HEK293 (cell line): ENCODE data around the gene CLEC16A.

Experiments
- CTCF ChIA-PET: fragments of 350-600 bp; formaldehyde crosslinking; extraction: SDS; loops from one replicate; lab custom pipeline; 2021; ENCODE audit warnings: antibody characterized with exemption; lab: Yijun Ruan, JAX
- POLR2A ChIA-PET: fragments of 300-600 bp; formaldehyde crosslinking; extraction: SDS; loops from one replicate; lab custom pipeline; 2020; ENCODE audit warnings: antibody characterized with exemption, inconsistent platforms; lab: Yijun Ruan, JAX
- H3K27ac ChIP-seq: fragments of 200-500 bp; sonication (Bioruptor generic); 2 replicates; pipeline ENCODE4 v1.5.1; 2014; ENCODE audit warnings: low read depth, low read length, control low read depth, inconsistent platforms; ENCODE audit errors: extremely low read depth
- H3K36me3 ChIP-seq, 2 experiments: fragments of 200-500 bp in 1 of 2; sonication (Bioruptor generic) in 1 of 2; 1 replicate in 1 of 2; 2 replicates in 1 of 2; pipeline ENCODE4 v1.5.1; 2014 to 2017; ENCODE audit warnings: inconsistent platforms in 2 of 2, low read length in 2 of 2; ENCODE audit not compliant: control insufficient read depth in 2 of 2, insufficient read depth in 1 of 2
- H3K4me1 ChIP-seq: fragments of 200-500 bp; sonication (Bioruptor generic); 2 replicates; pipeline ENCODE4 v1.5.1; 2014; ENCODE audit warnings: mild to moderate bottlenecking, low read length, inconsistent platforms; ENCODE audit not compliant: control insufficient read depth, insufficient read depth
- H3K4me3 ChIP-seq: 2 replicates; pipeline ENCODE4 v1.5.1; 2011; ENCODE audit warnings: low read depth, mild to moderate bottlenecking, control low read depth, low read length, moderate library complexity
- H3K9me3 ChIP-seq: fragments of 200-500 bp; sonication (Bioruptor generic); 2 replicates; pipeline ENCODE4 v1.5.1; 2014; ENCODE audit warnings: low read depth, low read length, inconsistent platforms; ENCODE audit not compliant: control insufficient read depth, insufficient read depth
- CTCF ChIP-seq: fragments of 450-650 bp; formaldehyde crosslinking; IDR thresholded peaks from 2 replicates; pipeline ENCODE4 v1.5.1; 2016; ENCODE audit warnings: missing biosample characterization, missing genetic modification characterization
- GLIS1 ChIP-seq: fragments of 450-650 bp; formaldehyde crosslinking; IDR thresholded peaks from 2 replicates; pipeline ENCODE4 v1.5.1; 2016; ENCODE audit warnings: missing biosample characterization, missing genetic modification characterization
- SCRT2 ChIP-seq: fragments of 450-650 bp; formaldehyde crosslinking; IDR thresholded peaks from 2 replicates; pipeline ENCODE4 v1.5.1; 2016; ENCODE audit warnings: missing biosample characterization, missing genetic modification characterization
- ZBTB1 ChIP-seq: fragments of 450-650 bp; formaldehyde crosslinking; IDR thresholded peaks from 2 replicates; pipeline ENCODE4 v1.5.1; 2016; ENCODE audit warnings: missing biosample characterization, missing genetic modification characterization
- ZIC2 ChIP-seq: fragments of 450-650 bp; formaldehyde crosslinking; IDR thresholded peaks from 2 replicates; pipeline ENCODE4 v1.5.1; 2016; ENCODE audit warnings: missing biosample characterization, missing genetic modification characterization
- ZNF112 ChIP-seq: fragments of 450-650 bp; formaldehyde crosslinking; IDR thresholded peaks from 2 replicates; pipeline ENCODE4 v1.5.0; 2017; ENCODE audit warnings: missing biosample characterization, missing genetic modification characterization
- ZNF114 ChIP-seq: fragments of 450-650 bp; formaldehyde crosslinking; IDR thresholded peaks from 2 replicates; pipeline ENCODE4 v1.5.0; 2017; ENCODE audit warnings: missing biosample characterization, missing genetic modification characterization
- ZNF394 ChIP-seq: fragments of 450-650 bp; formaldehyde crosslinking; IDR thresholded peaks from 2 replicates; pipeline ENCODE4 v1.5.1; 2016; ENCODE audit warnings: missing biosample characterization, missing genetic modification characterization, mild to moderate bottlenecking, moderate library complexity, borderline replicate concordance
- ZNF521 ChIP-seq: fragments of 450-650 bp; formaldehyde crosslinking; IDR thresholded peaks from 2 replicates; pipeline ENCODE4 v1.5.1; 2017; ENCODE audit warnings: missing biosample characterization, mild to moderate bottlenecking, missing genetic modification characterization
- ZNF626 ChIP-seq: fragments of 450-650 bp; sonication (Bioruptor Pico); formaldehyde crosslinking; IDR thresholded peaks from 2 replicates; pipeline ENCODE4 v1.5.1; 2018; ENCODE audit warnings: missing biosample characterization, missing genetic modification characterization, inconsistent platforms
- TF ChIP-seq, protein P1 (sequence below): fragments of 450-650 bp; formaldehyde crosslinking; IDR thresholded peaks from 2 replicates; pipeline ENCODE4 v1.5.1; 2016; ENCODE audit warnings: missing biosample characterization, missing genetic modification characterization
- TF ChIP-seq, protein P2 (sequence below): fragments of 450-650 bp; formaldehyde crosslinking; IDR thresholded peaks from 2 replicates; pipeline ENCODE4 v1.5.1; 2016; ENCODE audit warnings: missing biosample characterization, missing genetic modification characterization, low read depth

CLEC16A gene

DNA sequence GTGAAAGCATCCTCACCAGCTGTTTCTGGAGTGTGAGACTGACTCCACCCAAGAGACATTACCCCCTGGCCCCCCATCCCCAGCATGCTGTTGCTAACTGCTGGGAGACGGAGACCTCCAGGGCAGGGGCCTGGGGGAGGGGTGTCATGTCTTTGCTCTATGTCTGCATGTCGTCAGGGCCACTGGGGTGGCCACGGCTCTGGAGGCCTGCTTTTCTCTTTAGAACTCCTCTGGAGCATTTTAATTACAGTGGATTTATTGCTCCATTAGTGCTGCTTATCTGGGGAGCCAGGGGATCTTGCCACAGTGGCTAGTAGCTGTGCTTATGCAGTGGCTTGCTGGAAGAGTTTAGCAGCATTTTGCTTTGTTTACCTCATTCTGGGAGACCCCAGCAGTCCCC is 32.3 kb downstream of the CLEC16A start (continued):
- peak; percentile 98 for TF ChIP-seq GLIS1 (tag by site-specific recombination)
- TF ChIP-seq ZBTB1 (tag by site-specific recombination): no peak
- no peak for TF ChIP-seq ZNF394
- TF ChIP-seq, protein P1, sequence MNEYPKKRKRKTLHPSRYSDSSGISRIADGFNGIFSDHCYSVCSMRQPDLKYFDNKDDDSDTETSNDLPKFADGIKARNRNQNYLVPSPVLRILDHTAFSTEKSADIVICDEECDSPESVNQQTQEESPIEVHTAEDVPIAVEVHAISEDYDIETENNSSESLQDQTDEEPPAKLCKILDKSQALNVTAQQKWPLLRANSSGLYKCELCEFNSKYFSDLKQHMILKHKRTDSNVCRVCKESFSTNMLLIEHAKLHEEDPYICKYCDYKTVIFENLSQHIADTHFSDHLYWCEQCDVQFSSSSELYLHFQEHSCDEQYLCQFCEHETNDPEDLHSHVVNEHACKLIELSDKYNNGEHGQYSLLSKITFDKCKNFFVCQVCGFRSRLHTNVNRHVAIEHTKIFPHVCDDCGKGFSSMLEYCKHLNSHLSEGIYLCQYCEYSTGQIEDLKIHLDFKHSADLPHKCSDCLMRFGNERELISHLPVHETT (tag by site-specific recombination): no peak
- no peak for TF ChIP-seq ZNF114

DNA sequence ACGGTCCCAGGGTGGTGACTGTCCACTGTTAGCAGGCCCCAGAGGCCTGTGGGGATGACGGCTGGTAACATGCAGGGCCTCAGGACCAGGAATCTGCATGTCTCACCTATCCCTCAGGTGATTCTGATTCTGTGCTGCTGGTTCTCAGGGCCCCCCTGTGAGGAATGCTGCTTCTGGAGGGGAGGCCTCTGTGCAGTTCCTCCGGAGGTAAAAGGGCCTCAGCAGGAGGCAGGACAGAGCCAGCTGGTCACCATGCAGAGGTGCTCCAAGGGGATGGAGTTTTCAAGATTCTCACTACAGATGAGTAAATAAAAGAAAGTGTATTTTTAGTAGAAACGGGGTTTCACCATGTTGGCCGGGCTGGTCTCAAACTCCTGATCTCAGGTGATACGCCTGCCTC is 33.8 kb downstream of the CLEC16A start:
- no peak overlapping the region for H3K4me3 ChIP-seq
- ChIA-PET CTCF (no interaction called here), POLR2A (no interaction called here)
- H3K4me1 ChIP-seq: no peaks in the 10 kb centered on the region
- TF ChIP-seq, protein P2, sequence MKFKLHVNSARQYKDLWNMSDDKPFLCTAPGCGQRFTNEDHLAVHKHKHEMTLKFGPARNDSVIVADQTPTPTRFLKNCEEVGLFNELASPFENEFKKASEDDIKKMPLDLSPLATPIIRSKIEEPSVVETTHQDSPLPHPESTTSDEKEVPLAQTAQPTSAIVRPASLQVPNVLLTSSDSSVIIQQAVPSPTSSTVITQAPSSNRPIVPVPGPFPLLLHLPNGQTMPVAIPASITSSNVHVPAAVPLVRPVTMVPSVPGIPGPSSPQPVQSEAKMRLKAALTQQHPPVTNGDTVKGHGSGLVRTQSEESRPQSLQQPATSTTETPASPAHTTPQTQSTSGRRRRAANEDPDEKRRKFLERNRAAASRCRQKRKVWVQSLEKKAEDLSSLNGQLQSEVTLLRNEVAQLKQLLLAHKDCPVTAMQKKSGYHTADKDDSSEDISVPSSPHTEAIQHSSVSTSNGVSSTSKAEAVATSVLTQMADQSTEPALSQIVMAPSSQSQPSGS: no peak
- TF ChIP-seq GLIS1 (tag by site-specific recombination) (peak; percentile 54; the same call in 1 of the 2 replicates), ZIC2 (peak; percentile 43; the same call in 1 of the 2 replicates)
- H3K9me3 ChIP-seq: no peaks in the 10 kb centered on the region
- H3K36me3 ChIP-seq: peaks cover 3 to 57% of the 10 kb centered on the region in 2 experiments; a peak in 2 of 3 replicates
- H3K27ac ChIP-seq: no peak overlapping the region

GRCh38 chr16:10978871-10979446 is 34.6 kb downstream of the CLEC16A start:
- Histone ChIP-seq H3K36me3 (peaks cover 3 to 58% of the 10 kb centered on the region in 2 experiments; a peak in 2 of 3 replicates), H3K4me1 (no peaks in the 10 kb centered on the region), H3K9me3 (no peaks in the 10 kb centered on the region), H3K4me3 (no peak overlapping the region), H3K27ac (no peak overlapping the region)
- CTCF ChIA-PET: interaction anchor here (0.7 kb wide), 1 partner anchor 170 kb away, joined by 3 read pairs; no protein-coding TSS in a partner anchor
- POLR2A ChIA-PET: no interaction called here
- no peak for TF ChIP-seq ZNF112 (tag by site-specific recombination)

DNA sequence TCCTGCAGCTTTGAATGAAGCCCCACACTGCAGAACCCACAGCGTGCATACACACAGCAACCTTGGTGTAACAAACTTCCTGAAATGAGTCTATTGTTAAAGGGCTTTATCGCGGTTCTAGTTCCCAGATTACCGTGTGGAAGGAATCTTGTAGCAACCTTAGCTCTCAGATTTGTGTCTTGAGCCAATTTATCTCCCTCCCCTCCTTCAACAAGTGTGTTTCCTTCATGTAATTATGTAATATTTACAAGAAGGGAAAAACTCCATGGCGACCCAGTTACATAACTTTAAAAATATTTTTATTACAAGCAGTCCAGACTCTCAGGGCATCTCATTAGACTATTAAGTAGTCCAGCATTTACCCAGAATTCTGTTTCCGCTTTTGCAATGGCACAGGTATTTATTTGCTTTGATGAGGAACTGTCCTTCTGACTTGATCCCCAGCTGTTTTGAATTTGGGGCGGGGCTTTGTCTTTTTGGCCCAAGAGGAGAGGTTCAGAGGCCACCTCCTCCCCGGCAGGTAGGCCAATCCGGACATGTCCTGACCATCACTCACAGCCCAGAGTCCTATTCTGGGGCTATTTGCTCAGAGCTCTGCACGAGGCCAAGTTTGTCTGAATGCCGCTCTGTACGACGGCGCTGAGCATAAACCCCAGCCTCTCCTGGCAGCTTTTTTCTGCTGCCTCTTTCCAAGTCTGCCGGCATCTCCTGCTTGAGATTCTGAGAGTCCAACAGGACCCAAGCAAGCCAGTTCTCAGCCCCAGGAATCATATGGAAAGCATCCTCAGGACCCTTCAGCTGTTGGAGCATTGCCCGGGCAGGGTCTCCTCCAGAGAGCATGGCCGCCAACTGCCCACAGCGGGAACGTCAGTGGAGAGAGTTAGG is 35.6 kb downstream of the CLEC16A start:
- ChIA-PET POLR2A (interaction anchor here (0.9 kb wide), 1 partner anchor 38 kb away, joined by 3 read pairs; the partner anchor contains the start of gene DEXI), CTCF (interaction anchor here (0.5 to 1.5 kb wide), 7 partner anchors 16 to 1089 kb away, joined by 3 to 9 read pairs (median 3); partner anchors contain the start of gene SOCS1)
- Histone ChIP-seq H3K36me3 (peaks cover 3 to 53% of the 10 kb centered on the region in 2 experiments; a peak in 2 of 3 replicates), H3K9me3 (no peaks in the 10 kb centered on the region), H3K4me1 (no peaks in the 10 kb centered on the region), H3K4me3 (no peak overlapping the region), H3K27ac (no peak overlapping the region)
- peak; percentile 62 for TF ChIP-seq SCRT2 (tag by site-specific recombination)
- no peak for TF ChIP-seq GLIS1 (tag by site-specific recombination)
- TF ChIP-seq CTCF (tag by site-specific recombination): no peak
- TF ChIP-seq ZNF521 (tag by site-specific recombination): no peak
- TF ChIP-seq ZNF626 (tag by site-specific recombination): no peak
